Esophagus squamous epithelium (tissue), 4 donors: ENCODE results near the gene TMBIM6.

Source experiments
- CTCF ChIP-seq, 6 experiments: fragments of 450-650 bp in 4 of 6; fragments of 200-600 bp in 2 of 6; sonication (generic) in 2 of 6; IDR thresholded peaks; one replicate each; pipeline ENCODE4 v1.5.1; 2016 to 2019; ENCODE audit warnings: antibody characterized with exemption in 6 of 6, mild to moderate bottlenecking in 4 of 6, moderate library complexity in 4 of 6
- POLR2A ChIP-seq, 4 donors: fragments of 450-650 bp; IDR thresholded peaks; one replicate each; pipeline ENCODE4 v1.6.1; 2017; ENCODE audit warnings: antibody characterized with exemption in 4 of 4, mild to moderate bottlenecking in 4 of 4, moderate library complexity in 3 of 4

- TF ChIP-seq CTCF (IDR thresholded peaks at IDR 0.05) (no peak), POLR2A (IDR thresholded peaks at IDR 0.05) (no peak)
These were observed 7.4 kb downstream of the TMBIM6 start for GRCh38 chr12:49748800-49749199.
